Keratinocyte (primary cell): ENCODE data around the gene IFT25. TPM values are rescaled to one million over a fixed set of nuclear protein-coding genes. Genes with fewer than 3 reads are reported as not detected.

Experiments used
- DNase-seq: peaks from one replicate; pipeline ENCODE4 v3.0.0-alpha.2; 2011; ENCODE audit warnings: low read depth, missing footprints, low spot score
- FAIRE-seq: peaks from 2 replicates; lab custom pipeline; 2011; peaks lifted over from hg19 to GRCh38; lab: Jason Lieb, UNC
- H2AFZ ChIP-seq: 2 replicates; pipeline ENCODE4 v1.6.0; 2012; ENCODE audit warnings: low read length, control low read depth, inconsistent platforms; ENCODE audit not compliant: control insufficient read depth
- H3K27ac ChIP-seq: 2 replicates; pipeline ENCODE4 v1.5.1; 2011; ENCODE audit warnings: low read length; ENCODE audit not compliant: control insufficient read depth, insufficient read depth
- H3K27me3 ChIP-seq: 3 replicates; pipeline ENCODE4 v1.6.0; 2011; ENCODE audit warnings: low read length; ENCODE audit not compliant: control insufficient read depth, insufficient read depth; ENCODE audit errors: extremely low read depth
- H3K36me3 ChIP-seq, 2 experiments: 2 replicates in 1 of 2; 3 replicates in 1 of 2; pipeline ENCODE4 v1.5.1; 2011; ENCODE audit warnings: low read length in 2 of 2, mild to moderate bottlenecking in 1 of 2; ENCODE audit not compliant: control insufficient read depth in 2 of 2, insufficient read depth in 2 of 2; ENCODE audit errors: extremely low read depth in 1 of 2
- H3K4me1 ChIP-seq: 3 replicates; pipeline ENCODE4 v1.5.1; 2011; ENCODE audit warnings: low read length; ENCODE audit not compliant: control insufficient read depth, insufficient read depth; ENCODE audit errors: extremely low read depth
- H3K4me2 ChIP-seq: 3 replicates; pipeline ENCODE4 v1.6.0; 2011; ENCODE audit warnings: low read depth, low read length; ENCODE audit not compliant: control insufficient read depth, insufficient read depth; ENCODE audit errors: extremely low read depth
- H3K4me3 ChIP-seq, 3 experiments: fragments of 200-600 bp in 1 of 3; sonication (generic) in 1 of 3; 2 replicates in 2 of 3; 3 replicates in 1 of 3; pipeline ENCODE4 v1.5.1; 2011 to 2016; ENCODE audit warnings: low read length in 3 of 3, mild to moderate bottlenecking in 3 of 3, control low read depth in 2 of 3, inconsistent platforms in 1 of 3, low read depth in 1 of 3, mixed read lengths in 1 of 3, mixed run types in 1 of 3, moderate library complexity in 1 of 3; ENCODE audit not compliant: control insufficient read depth in 2 of 3, insufficient read depth in 2 of 3; ENCODE audit errors: extremely low read depth in 1 of 3
- H3K79me2 ChIP-seq: 2 replicates; pipeline ENCODE4 v1.6.0; 2012; ENCODE audit warnings: low read length; ENCODE audit not compliant: control insufficient read depth, insufficient read depth
- H3K9ac ChIP-seq: 3 replicates; pipeline ENCODE4 v1.6.0; 2011; ENCODE audit warnings: low read length; ENCODE audit not compliant: control insufficient read depth, insufficient read depth; ENCODE audit errors: extremely low read depth
- H3K9me1 ChIP-seq: 3 replicates; pipeline ENCODE4 v1.6.0; 2011; ENCODE audit warnings: low read length; ENCODE audit not compliant: control insufficient read depth, insufficient read depth; ENCODE audit errors: extremely low read depth
- H3K9me3 ChIP-seq: 2 replicates; pipeline ENCODE4 v1.5.1; 2012; ENCODE audit warnings: low read depth, low read length; ENCODE audit not compliant: control insufficient read depth
- H4K20me1 ChIP-seq: 3 replicates; pipeline ENCODE4 v1.6.0; 2011; ENCODE audit warnings: low read length; ENCODE audit not compliant: control insufficient read depth, insufficient read depth; ENCODE audit errors: extremely low read depth
- EZH2 ChIP-seq: IDR thresholded peaks from one replicate; pipeline ENCODE4 v1.6.1; 2012; ENCODE audit warnings: inconsistent platforms, mild to moderate bottlenecking, low read length, moderate library complexity
- dilution Hi-C: fragments of 300-500 bp; cut with MboI; formaldehyde crosslinking; loops from one replicate; pipeline ENCODE4 v1.7.0; 2020; ENCODE audit warnings: low sequenced_read_pairs; ENCODE audit not compliant: extremely low pct_ligation_motif_present
- polyA plus RNA-seq, 5 experiments: library from polyadenylated mRNA; depleted of rRNA in 3 of 5; stranded (reverse) in 3 of 5; stranded (forward) in 1 of 5; unstranded in 1 of 5; fragments of >200 nt; gene quantifications; 1 replicate in 1 of 5; 2 replicates in 3 of 5; 3 replicates in 1 of 5; pipeline versions ENCODE4 v1.2.1 to v1.2.3, GENCODE V29; 2011 to 2012; ENCODE audit warnings: missing spikeins in 2 of 5, low read depth in 1 of 5, low replicate concordance in 1 of 5
- TF ChIP-seq, protein P1 (sequence below), 3 experiments: IDR thresholded peaks in 1 of 3; conservative IDR thresholded peaks in 1 of 3; optimal IDR thresholded peaks in 1 of 3; 2 replicates in 2 of 3; 3 replicates in 1 of 3; pipeline versions ENCODE3 to v1.5.1; 2011; ENCODE audit warnings: low read length in 3 of 3, mild to moderate bottlenecking in 3 of 3, moderate library complexity in 2 of 3, control low read depth in 1 of 3, inconsistent platforms in 1 of 3; ENCODE audit not compliant: insufficient read depth in 2 of 3; ENCODE audit errors: extremely low read depth in 1 of 3

IFT25 gene
- polyA plus RNA-seq, 1 donor (not counting 4 experiments of a cell fraction or from before 2014, with no cell fraction given), result 64.3 TPM

- Histone ChIP-seq H3K4me2 (no peak overlapping the region), H3K9ac (no peak overlapping the region), H3K27me3 (no peaks in the 10 kb centered on the region), H3K79me2 (peaks cover 3% of the 10 kb centered on the region), H3K9me1 (no peaks in the 10 kb centered on the region), H3K4me3 (no peak overlapping the region), H3K27ac (no peak overlapping the region), H4K20me1 (no peaks in the 10 kb centered on the region), H3K9me3 (peaks cover 2% of the 10 kb centered on the region), H2AFZ (no peak overlapping the region), H3K36me3 (peaks cover 2 to 6% of the 10 kb centered on the region in 2 experiments), H3K4me1 (peaks cover 10% of the 10 kb centered on the region)
- no peak for TF ChIP-seq EZH2
- TF ChIP-seq, protein P1, sequence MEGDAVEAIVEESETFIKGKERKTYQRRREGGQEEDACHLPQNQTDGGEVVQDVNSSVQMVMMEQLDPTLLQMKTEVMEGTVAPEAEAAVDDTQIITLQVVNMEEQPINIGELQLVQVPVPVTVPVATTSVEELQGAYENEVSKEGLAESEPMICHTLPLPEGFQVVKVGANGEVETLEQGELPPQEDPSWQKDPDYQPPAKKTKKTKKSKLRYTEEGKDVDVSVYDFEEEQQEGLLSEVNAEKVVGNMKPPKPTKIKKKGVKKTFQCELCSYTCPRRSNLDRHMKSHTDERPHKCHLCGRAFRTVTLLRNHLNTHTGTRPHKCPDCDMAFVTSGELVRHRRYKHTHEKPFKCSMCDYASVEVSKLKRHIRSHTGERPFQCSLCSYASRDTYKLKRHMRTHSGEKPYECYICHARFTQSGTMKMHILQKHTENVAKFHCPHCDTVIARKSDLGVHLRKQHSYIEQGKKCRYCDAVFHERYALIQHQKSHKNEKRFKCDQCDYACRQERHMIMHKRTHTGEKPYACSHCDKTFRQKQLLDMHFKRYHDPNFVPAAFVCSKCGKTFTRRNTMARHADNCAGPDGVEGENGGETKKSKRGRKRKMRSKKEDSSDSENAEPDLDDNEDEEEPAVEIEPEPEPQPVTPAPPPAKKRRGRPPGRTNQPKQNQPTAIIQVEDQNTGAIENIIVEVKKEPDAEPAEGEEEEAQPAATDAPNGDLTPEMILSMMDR (optimal IDR thresholded peaks at IDR 0.05 in 1 of 3, IDR thresholded peaks at IDR 0.05 in 1 of 3, conservative IDR thresholded peaks at IDR 0.05 in 1 of 3; ENCODE audit: extremely low read depth in 1 of 3, insufficient read depth in 2 of 3, low read length in 3 of 3), result no peak
- dilution Hi-C loops, result no loop called here
- no peak for DNase-seq
- FAIRE-seq, result no peak
These were observed 7.2 kb downstream of the IFT25 start for GRCh38 chr1:53938136-53938830.

GRCh38 chr1:53936430-53936829 is 9.1 kb downstream of the IFT25 start:
- no peak for TF ChIP-seq EZH2
- TF ChIP-seq, protein P1 (optimal IDR thresholded peaks at IDR 0.05 in 1 of 3, IDR thresholded peaks at IDR 0.05 in 1 of 3, conservative IDR thresholded peaks at IDR 0.05 in 1 of 3; ENCODE audit: extremely low read depth in 1 of 3, insufficient read depth in 2 of 3, low read length in 3 of 3), result no peak
- H3K9me3 ChIP-seq, result peaks cover 5% of the 10 kb centered on the region
- no peaks in the 10 kb centered on the region for H3K27me3 ChIP-seq
- H3K27ac ChIP-seq, result no peak overlapping the region
- no peak overlapping the region for H3K4me3 ChIP-seq
- H3K4me1 ChIP-seq, result no peaks in the 10 kb centered on the region
- peaks cover 2 to 6% of the 10 kb centered on the region in 2 experiments for H3K36me3 ChIP-seq
- no peak overlapping the region for H3K9ac ChIP-seq
- dilution Hi-C loops, result no loop called here
- FAIRE-seq (no peak), DNase-seq (no peak)
- H2AFZ ChIP-seq, result no peak overlapping the region
- H3K79me2 ChIP-seq, result no peaks in the 10 kb centered on the region
- H4K20me1 ChIP-seq, result no peaks in the 10 kb centered on the region
- no peaks in the 10 kb centered on the region for H3K9me1 ChIP-seq
- no peak overlapping the region for H3K4me2 ChIP-seq
